WTC11 (cell line): ENCODE data around the gene PHLPP1.

Experiments used
- ARID4B ChIP-seq: sonication (generic); formaldehyde crosslinking; IDR thresholded peaks from 2 replicates; pipeline ENCODE4 v1.8.0; 2023; ENCODE audit warnings: missing genetic modification reagents, mild to moderate bottlenecking, borderline replicate concordance
- ATF3 ChIP-seq: sonication (generic); formaldehyde crosslinking; conservative IDR thresholded peaks from 2 replicates; pipeline ENCODE4 v1.8.1; 2022; ENCODE audit warnings: mild to moderate bottlenecking, missing genetic modification reagents
- CREM ChIP-seq: sonication (generic); formaldehyde crosslinking; IDR thresholded peaks from 2 replicates; pipeline ENCODE4 v1.8.1; 2022; ENCODE audit warnings: mild to moderate bottlenecking, missing genetic modification reagents, moderate library complexity
- CTCF ChIP-seq: fragments of 200-600 bp; IDR thresholded peaks from 2 replicates; pipeline ENCODE4 v1.8.0; 2022; ENCODE audit warnings: antibody characterized with exemption
- E2F1 ChIP-seq: sonication (generic); formaldehyde crosslinking; IDR thresholded peaks from 2 replicates; pipeline ENCODE4 v1.8.0; 2022; ENCODE audit warnings: mild to moderate bottlenecking, missing genetic modification reagents
- ETV6 ChIP-seq: sonication (generic); formaldehyde crosslinking; IDR thresholded peaks from 2 replicates; pipeline ENCODE4 v1.8.1; 2022; ENCODE audit warnings: mild to moderate bottlenecking, missing genetic modification reagents
- MAX ChIP-seq: sonication (generic); formaldehyde crosslinking; IDR thresholded peaks from 2 replicates; pipeline ENCODE4 v1.8.0; 2022; ENCODE audit warnings: mild to moderate bottlenecking, missing genetic modification reagents
- MXD4 ChIP-seq: fragments of 250-450 bp; sonication (Bioruptor Pico); IDR thresholded peaks from 2 replicates; pipeline ENCODE4 v1.8.0; 2021; ENCODE audit warnings: mild to moderate bottlenecking, moderate library complexity, borderline replicate concordance
- NR3C1 ChIP-seq: sonication (generic); formaldehyde crosslinking; conservative IDR thresholded peaks from 2 replicates; pipeline ENCODE4 v1.8.1; 2023; ENCODE audit warnings: low read depth, mild to moderate bottlenecking, missing genetic modification reagents
- SMAD4 ChIP-seq: sonication (generic); formaldehyde crosslinking; IDR thresholded peaks from 2 replicates; pipeline ENCODE4 v1.8.0; 2022; ENCODE audit warnings: mild to moderate bottlenecking, missing genetic modification reagents
- SP1 ChIP-seq: sonication (generic); formaldehyde crosslinking; conservative IDR thresholded peaks from 2 replicates; pipeline ENCODE4 v1.8.1; 2022; ENCODE audit warnings: missing genetic modification reagents
- ZMAT4 ChIP-seq: fragments of 250-450 bp; sonication (Bioruptor Pico); IDR thresholded peaks from 2 replicates; pipeline ENCODE4 v1.9.0; 2021; ENCODE audit warnings: mild to moderate bottlenecking
- ZNF423 ChIP-seq: fragments of 250-450 bp; sonication (Bioruptor Pico); IDR thresholded peaks from 2 replicates; pipeline ENCODE4 v2.1.2; 2022; ENCODE audit warnings: mild to moderate bottlenecking, moderate library complexity
- ZNF512 ChIP-seq: sonication (generic); formaldehyde crosslinking; IDR thresholded peaks from 2 replicates; pipeline ENCODE4 v1.8.1; 2022; ENCODE audit warnings: missing genetic modification reagents, borderline replicate concordance

- TF ChIP-seq SMAD4 (CRISPR knock-in tag) (no peak), CTCF (no peak), E2F1 (CRISPR knock-in tag) (no peak), ZMAT4 (CRISPR knock-in tag) (no peak), CREM (CRISPR knock-in tag) (no peak), NR3C1 (CRISPR knock-in tag) (no peak), ARID4B (CRISPR knock-in tag) (no peak), ZNF423 (no peak), ETV6 (CRISPR knock-in tag) (no peak), ZNF512 (CRISPR knock-in tag) (no peak), MAX (CRISPR knock-in tag) (no peak), ATF3 (no peak), MXD4 (CRISPR knock-in tag) (no peak), SP1 (CRISPR knock-in tag) (no peak)
Measured at GRCh38 chr18:62881509-62882016, 166.2 kb downstream of the PHLPP1 start.
